Measurements from ENCODE around the gene COMMD10. TPM values are rescaled to one million over a fixed set of nuclear protein-coding genes. Genes with fewer than 3 reads are reported as not detected.

The COMMD10 gene
- total RNA-seq, 2 experiments from 2014 or later: 26.0 to 27.6 TPM

- TF ChIP-seq CTCF (IDR thresholded peaks at IDR 0.05): no peak
- Mint-ChIP-seq H3K4me3 (no peak overlapping the region), H3K9me3 (peaks cover 7% of the 10 kb centered on the region), H3K27ac (no peak overlapping the region), H3K36me3 (ENCODE audit: low read depth) (peaks cover 50% of the 10 kb centered on the region), H3K27me3 (no peaks in the 10 kb centered on the region), H3K4me1 (ENCODE audit: low read depth) (no peaks in the 10 kb centered on the region)
- ATAC-seq (ENCODE audit: poor library complexity): no peak
- Histone ChIP-seq H3K27ac (ENCODE audit: low read depth in 1 of 2, low read length in 2 of 2) (no peak overlapping the region), H3K36me3 (ENCODE audit: insufficient read depth, low read length) (no peaks in the 10 kb centered on the region), H3K9me3 (ENCODE audit: control insufficient read depth in 1 of 2, insufficient read depth in 1 of 2, low read length in 2 of 2) (peaks cover 0 to 26% of the 10 kb centered on the region in 2 experiments), H3K27me3 (ENCODE audit: control insufficient read depth in 1 of 2, insufficient read depth in 2 of 2, low read length in 2 of 2) (no peaks in the 10 kb centered on the region), H3K4me1 (ENCODE audit: insufficient read depth, low read length) (no peaks in the 10 kb centered on the region), H3K4me3 (ENCODE audit: low read length) (no peak overlapping the region)
- CTCF ChIA-PET: no interaction called here
- intact Hi-C loops (cut with DNase I, micrococcal nuclease): no loop called here
- no peak for DNase-seq
- POLR2A ChIA-PET: no interaction called here
These were observed 188.8 kb downstream of the COMMD10 start for GRCh38 chr5:116273448-116274242.

- DNase-seq: no peak
- CTCF ChIA-PET: no interaction called here
- Histone ChIP-seq H3K4me1 (ENCODE audit: insufficient read depth, low read length) (no peaks in the 10 kb centered on the region), H3K36me3 (ENCODE audit: insufficient read depth, low read length) (no peaks in the 10 kb centered on the region), H3K27ac (ENCODE audit: low read depth in 1 of 2, low read length in 2 of 2) (no peak overlapping the region), H3K9me3 (ENCODE audit: control insufficient read depth in 1 of 2, insufficient read depth in 1 of 2, low read length in 2 of 2) (peaks cover 0 to 26% of the 10 kb centered on the region in 2 experiments), H3K4me3 (ENCODE audit: low read length) (no peak overlapping the region), H3K27me3 (ENCODE audit: control insufficient read depth in 1 of 2, insufficient read depth in 2 of 2, low read length in 2 of 2) (no peaks in the 10 kb centered on the region)
- no peaks in the 10 kb centered on the region for H3K27me3 Mint-ChIP-seq
- POLR2A ChIA-PET: no interaction called here
- TF ChIP-seq CTCF (IDR thresholded peaks at IDR 0.05): no peak
- H3K36me3 Mint-ChIP-seq (ENCODE audit: low read depth): peaks cover 54% of the 10 kb centered on the region
- no peaks in the 10 kb centered on the region for H3K4me1 Mint-ChIP-seq (ENCODE audit: low read depth)
- no peak overlapping the region for H3K27ac Mint-ChIP-seq
- no peak for ATAC-seq (ENCODE audit: poor library complexity)
- H3K4me3 Mint-ChIP-seq: no peak overlapping the region
- peaks cover 7% of the 10 kb centered on the region for H3K9me3 Mint-ChIP-seq
- intact Hi-C loops (cut with DNase I, micrococcal nuclease): no loop called here
These were observed 189.4 kb downstream of the COMMD10 start for GRCh38 chr5:116274251-116274650.

GRCh38 chr5:116275282-116275681, 190.5 kb downstream of the COMMD10 start:
- TF ChIP-seq CTCF (IDR thresholded peaks at IDR 0.05): no peak
- ChIA-PET POLR2A (no interaction called here), CTCF (no interaction called here)
- Histone ChIP-seq H3K4me3 (ENCODE audit: low read length) (no peak overlapping the region), H3K9me3 (ENCODE audit: control insufficient read depth in 1 of 2, insufficient read depth in 1 of 2, low read length in 2 of 2) (peaks cover 0 to 26% of the 10 kb centered on the region in 2 experiments), H3K27ac (ENCODE audit: low read depth in 1 of 2, low read length in 2 of 2) (no peak overlapping the region), H3K36me3 (ENCODE audit: insufficient read depth, low read length) (no peaks in the 10 kb centered on the region), H3K27me3 (ENCODE audit: control insufficient read depth in 1 of 2, insufficient read depth in 2 of 2, low read length in 2 of 2) (no peaks in the 10 kb centered on the region), H3K4me1 (ENCODE audit: insufficient read depth, low read length) (no peaks in the 10 kb centered on the region)
- peaks cover 6% of the 10 kb centered on the region for H3K4me1 Mint-ChIP-seq (ENCODE audit: low read depth)
- H3K4me3 Mint-ChIP-seq: no peak overlapping the region
- H3K9me3 Mint-ChIP-seq: peaks cover 7% of the 10 kb centered on the region
- no peak for ATAC-seq (ENCODE audit: poor library complexity)
- peaks cover 54% of the 10 kb centered on the region for H3K36me3 Mint-ChIP-seq (ENCODE audit: low read depth)
- H3K27ac Mint-ChIP-seq: no peak overlapping the region
- intact Hi-C loops (cut with DNase I, micrococcal nuclease): no loop called here
- no peaks in the 10 kb centered on the region for H3K27me3 Mint-ChIP-seq
- no peak for DNase-seq

Data from CD4-positive, alpha-beta T cell (primary cell).